ENCODE measurements around the gene PLAC8.
"Not testable (repeated sequence)": the region's sequence is repeated elsewhere in the genome, so short reads cannot be mapped to it uniquely, and the experiment has no call there.

PLAC8 gene

GRCh38 chr4:83096397-83096796, 18.1 kb downstream of the PLAC8 start:
- Histone ChIP-seq H3K27me3 (ENCODE audit: control insufficient read depth in 1 of 2, insufficient read depth in 2 of 2, low read length in 2 of 2) (no peaks in the 10 kb centered on the region), H3K9ac (ENCODE audit: low read depth in 1 of 2, low read length in 2 of 2) (no peak overlapping the region), H3K4me3 (ENCODE audit: low read depth in 1 of 2, low read length in 2 of 2) (no peak overlapping the region), H3K27ac (ENCODE audit: low read depth, low read length) (no peak overlapping the region), H3K9me3 (ENCODE audit: control insufficient read depth in 1 of 2, low read length in 2 of 2) (no peaks in the 10 kb centered on the region), H3K36me3 (ENCODE audit: control insufficient read depth in 1 of 2, insufficient read depth in 2 of 2, low read length in 2 of 2) (peaks cover 9 to 32% of the 10 kb centered on the region in 2 donors), H3K4me1 (ENCODE audit: control insufficient read depth in 1 of 2, insufficient read depth in 2 of 2, low read length in 2 of 2) (no peaks in the 10 kb centered on the region)

- Histone ChIP-seq H3K27ac (ENCODE audit: low read depth, low read length) (no peak overlapping the region), H3K9me3 (ENCODE audit: control insufficient read depth in 1 of 2, low read length in 2 of 2) (no peaks in the 10 kb centered on the region), H3K4me1 (ENCODE audit: control insufficient read depth in 1 of 2, insufficient read depth in 2 of 2, low read length in 2 of 2) (no peaks in the 10 kb centered on the region), H3K27me3 (ENCODE audit: control insufficient read depth in 1 of 2, insufficient read depth in 2 of 2, low read length in 2 of 2) (no peaks in the 10 kb centered on the region), H3K36me3 (ENCODE audit: control insufficient read depth in 1 of 2, insufficient read depth in 2 of 2, low read length in 2 of 2) (peaks cover 16 to 43% of the 10 kb centered on the region in 2 donors), H3K4me3 (ENCODE audit: low read depth in 1 of 2, low read length in 2 of 2) (no peak overlapping the region), H3K9ac (ENCODE audit: low read depth in 1 of 2, low read length in 2 of 2) (no peak overlapping the region)
Measured at GRCh38 chr4:83093060-83093640, 21.4 kb downstream of the PLAC8 start.

- Histone ChIP-seq H3K4me3 (ENCODE audit: low read depth in 1 of 2, low read length in 2 of 2) (no peak overlapping the region), H3K9ac (ENCODE audit: low read depth in 1 of 2, low read length in 2 of 2) (no peak overlapping the region), H3K4me1 (ENCODE audit: control insufficient read depth in 1 of 2, insufficient read depth in 2 of 2, low read length in 2 of 2) (no peaks in the 10 kb centered on the region), H3K27ac (ENCODE audit: low read depth, low read length) (no peak overlapping the region), H3K9me3 (ENCODE audit: control insufficient read depth in 1 of 2, low read length in 2 of 2) (no peaks in the 10 kb centered on the region), H3K36me3 (ENCODE audit: control insufficient read depth in 1 of 2, insufficient read depth in 2 of 2, low read length in 2 of 2) (peaks cover 16 to 31% of the 10 kb centered on the region in 2 donors), H3K27me3 (ENCODE audit: control insufficient read depth in 1 of 2, insufficient read depth in 2 of 2, low read length in 2 of 2) (no peaks in the 10 kb centered on the region)
Measured at GRCh38 chr4:83089410-83090157, 24.9 kb downstream of the PLAC8 start.

- H3K27ac ChIP-seq (ENCODE audit: low read depth, low read length); H3K9ac ChIP-seq (ENCODE audit: low read depth in 1 of 2, low read length in 2 of 2); H3K36me3 ChIP-seq (ENCODE audit: control insufficient read depth in 1 of 2, insufficient read depth in 2 of 2, low read length in 2 of 2); H3K4me1 ChIP-seq (ENCODE audit: control insufficient read depth in 1 of 2, insufficient read depth in 2 of 2, low read length in 2 of 2); H3K4me3 ChIP-seq (ENCODE audit: low read depth in 1 of 2, low read length in 2 of 2); H3K9me3 ChIP-seq (ENCODE audit: control insufficient read depth in 1 of 2, low read length in 2 of 2); H3K27me3 ChIP-seq (ENCODE audit: control insufficient read depth in 1 of 2, insufficient read depth in 2 of 2, low read length in 2 of 2): not testable (repeated sequence)
Measured at GRCh38 chr4:83084956-83085355, 29.6 kb downstream of the PLAC8 start.

DNA sequence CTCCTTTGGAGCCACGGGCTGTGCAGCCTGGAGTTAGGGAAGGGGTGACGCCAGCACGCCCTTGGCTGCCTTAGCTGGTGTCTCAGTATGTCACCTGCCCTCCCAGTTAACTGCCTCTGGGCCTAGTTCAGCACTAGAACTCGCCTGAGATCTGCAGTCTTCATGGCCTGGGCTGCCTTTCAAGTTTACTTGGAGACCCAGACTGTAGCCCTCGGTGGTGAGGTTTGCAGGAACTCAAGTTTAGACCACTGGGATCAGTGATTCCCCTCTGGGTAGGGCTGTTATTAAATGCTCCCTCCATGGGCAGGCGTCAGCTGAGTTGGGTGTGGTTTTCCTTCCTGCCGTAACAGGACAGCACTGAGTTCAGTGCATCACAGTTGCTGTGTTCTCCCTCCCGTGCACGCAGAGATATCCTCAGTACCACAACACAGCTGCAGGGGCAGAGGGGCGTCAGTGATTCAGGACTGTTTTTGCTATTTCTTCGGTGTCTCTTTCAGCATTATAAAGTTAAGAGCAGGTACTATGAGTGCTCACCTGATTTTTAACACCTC, 30.5 kb downstream of the PLAC8 start:
- Histone ChIP-seq H3K36me3 (ENCODE audit: control insufficient read depth in 1 of 2, insufficient read depth in 2 of 2, low read length in 2 of 2) (peaks cover 4 to 5% of the 10 kb centered on the region in 2 donors), H3K4me1 (ENCODE audit: control insufficient read depth in 1 of 2, insufficient read depth in 2 of 2, low read length in 2 of 2) (no peaks in the 10 kb centered on the region), H3K27me3 (ENCODE audit: control insufficient read depth in 1 of 2, insufficient read depth in 2 of 2, low read length in 2 of 2) (no peaks in the 10 kb centered on the region), H3K9me3 (ENCODE audit: control insufficient read depth in 1 of 2, low read length in 2 of 2) (no peaks in the 10 kb centered on the region), H3K4me3 (ENCODE audit: low read depth in 1 of 2, low read length in 2 of 2) (no peak overlapping the region), H3K27ac (ENCODE audit: low read depth, low read length) (no peak overlapping the region), H3K9ac (ENCODE audit: low read depth in 1 of 2, low read length in 2 of 2) (no peak overlapping the region)

- Histone ChIP-seq H3K9me3 (ENCODE audit: control insufficient read depth in 1 of 2, low read length in 2 of 2) (no peaks in the 10 kb centered on the region), H3K4me3 (ENCODE audit: low read depth in 1 of 2, low read length in 2 of 2) (no peak overlapping the region), H3K27ac (ENCODE audit: low read depth, low read length) (no peak overlapping the region), H3K9ac (ENCODE audit: low read depth in 1 of 2, low read length in 2 of 2) (no peak overlapping the region), H3K4me1 (ENCODE audit: control insufficient read depth in 1 of 2, insufficient read depth in 2 of 2, low read length in 2 of 2) (no peaks in the 10 kb centered on the region), H3K36me3 (ENCODE audit: control insufficient read depth in 1 of 2, insufficient read depth in 2 of 2, low read length in 2 of 2) (no peaks in the 10 kb centered on the region), H3K27me3 (ENCODE audit: control insufficient read depth in 1 of 2, insufficient read depth in 2 of 2, low read length in 2 of 2) (no peaks in the 10 kb centered on the region)
Measured at GRCh38 chr4:83082777-83083176, 31.8 kb downstream of the PLAC8 start.

GRCh38 chr4:83080561-83080960, 34.0 kb downstream of the PLAC8 start:
- Histone ChIP-seq H3K9ac (ENCODE audit: low read depth in 1 of 2, low read length in 2 of 2) (no peak overlapping the region), H3K4me1 (ENCODE audit: control insufficient read depth in 1 of 2, insufficient read depth in 2 of 2, low read length in 2 of 2) (no peaks in the 10 kb centered on the region), H3K27ac (ENCODE audit: low read depth, low read length) (no peak overlapping the region), H3K36me3 (ENCODE audit: control insufficient read depth in 1 of 2, insufficient read depth in 2 of 2, low read length in 2 of 2) (peaks cover 0 to 5% of the 10 kb centered on the region in 2 donors), H3K9me3 (ENCODE audit: control insufficient read depth in 1 of 2, low read length in 2 of 2) (no peaks in the 10 kb centered on the region), H3K27me3 (ENCODE audit: control insufficient read depth in 1 of 2, insufficient read depth in 2 of 2, low read length in 2 of 2) (no peaks in the 10 kb centered on the region), H3K4me3 (ENCODE audit: low read depth in 1 of 2, low read length in 2 of 2) (no peak overlapping the region)

GRCh38 chr4:83075311-83076095, 39.0 kb downstream of the PLAC8 start:
- no peak overlapping the region for H3K4me3 ChIP-seq (ENCODE audit: low read depth in 1 of 2, low read length in 2 of 2)
- no peaks in the 10 kb centered on the region for H3K27me3 ChIP-seq (ENCODE audit: control insufficient read depth in 1 of 2, insufficient read depth in 2 of 2, low read length in 2 of 2)
- no peaks in the 10 kb centered on the region for H3K9me3 ChIP-seq (ENCODE audit: control insufficient read depth in 1 of 2, low read length in 2 of 2)
- H3K36me3 ChIP-seq (ENCODE audit: control insufficient read depth in 1 of 2, insufficient read depth in 2 of 2, low read length in 2 of 2): peaks cover 0 to 10% of the 10 kb centered on the region in 2 donors
- no peaks in the 10 kb centered on the region for H3K4me1 ChIP-seq (ENCODE audit: control insufficient read depth in 1 of 2, insufficient read depth in 2 of 2, low read length in 2 of 2)
- H3K9ac ChIP-seq (ENCODE audit: low read depth in 1 of 2, low read length in 2 of 2): no peak overlapping the region
- no peak overlapping the region for H3K27ac ChIP-seq (ENCODE audit: low read depth, low read length)

GRCh38 chr4:83074783-83075182, 39.7 kb downstream of the PLAC8 start:
- not testable (repeated sequence) for H3K9ac ChIP-seq (ENCODE audit: low read depth in 1 of 2, low read length in 2 of 2); H3K27me3 ChIP-seq (ENCODE audit: control insufficient read depth in 1 of 2, insufficient read depth in 2 of 2, low read length in 2 of 2); H3K4me3 ChIP-seq (ENCODE audit: low read depth in 1 of 2, low read length in 2 of 2); H3K9me3 ChIP-seq (ENCODE audit: control insufficient read depth in 1 of 2, low read length in 2 of 2); H3K27ac ChIP-seq (ENCODE audit: low read depth, low read length); H3K4me1 ChIP-seq (ENCODE audit: control insufficient read depth in 1 of 2, insufficient read depth in 2 of 2, low read length in 2 of 2)
- peaks cover 0 to 13% of the 10 kb centered on the region in 2 donors for H3K36me3 ChIP-seq (ENCODE audit: control insufficient read depth in 1 of 2, insufficient read depth in 2 of 2, low read length in 2 of 2)
